Measurements from ENCODE around the gene TMEM245.

The TMEM245 gene

DNA sequence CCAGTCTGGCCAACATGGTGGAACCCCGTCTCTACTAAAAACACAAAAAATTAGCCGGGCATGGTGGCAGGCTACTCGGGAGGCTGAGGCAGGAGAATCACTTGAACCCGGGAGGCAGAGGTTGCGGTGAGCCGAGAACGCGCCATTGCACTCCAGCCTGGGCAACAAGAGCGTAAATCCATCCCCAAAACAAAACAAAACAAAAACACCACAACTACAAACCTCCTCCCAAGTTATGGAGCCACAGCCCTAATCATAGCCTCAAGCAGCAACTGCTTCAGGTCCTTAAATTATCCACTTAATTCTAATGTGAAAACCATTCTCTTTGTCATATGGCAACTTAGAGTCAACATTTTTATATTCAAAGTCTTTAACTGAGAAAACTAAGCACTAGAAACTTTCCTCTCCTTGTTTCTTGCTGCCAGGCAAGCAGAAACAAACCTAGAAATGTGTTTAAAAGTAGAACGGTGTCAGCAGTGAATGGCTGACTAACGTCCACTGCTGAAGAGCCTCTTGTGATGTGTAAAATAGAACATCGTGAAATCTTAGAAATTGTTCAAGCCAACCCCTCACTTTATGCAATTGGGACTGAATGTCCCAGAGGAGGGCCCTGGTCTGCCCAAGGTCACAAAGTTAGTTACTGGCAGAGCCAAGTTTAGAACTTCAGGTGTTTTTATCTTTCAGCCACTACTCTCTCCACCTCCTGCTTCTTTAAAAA lies 5.7 kb downstream of the TMEM245 start (continued):
- TF ChIP-seq REST (tag by site-specific recombination; IDR thresholded peaks at IDR 0.05) (no peak), RBAK (tag by site-specific recombination; IDR thresholded peaks at IDR 0.05) (no peak), FEZF1 (tag by site-specific recombination; IDR thresholded peaks at IDR 0.05) (no peak), ZNF423 (tag by site-specific recombination; IDR thresholded peaks at IDR 0.05) (no peak), ZNF366 (tag by site-specific recombination; conservative IDR thresholded peaks at IDR 0.05) (no peak), PRDM1 (tag by site-specific recombination; IDR thresholded peaks at IDR 0.05) (no peak), ZNF707 (tag by site-specific recombination; IDR thresholded peaks at IDR 0.05) (no peak), PRDM6 (tag by site-specific recombination; IDR thresholded peaks at IDR 0.05) (peak; percentile 89), ZNF645 (tag by site-specific recombination; IDR thresholded peaks at IDR 0.05) (no peak), ZNF266 (tag by site-specific recombination; IDR thresholded peaks at IDR 0.05; ENCODE audit: low read depth) (no peak), ZNF155 (tag by site-specific recombination; IDR thresholded peaks at IDR 0.05) (no peak), KLF17 (tag by site-specific recombination; IDR thresholded peaks at IDR 0.05) (peak; percentile 39; the same call in 1 of the 2 replicates), ZNF157 (tag by site-specific recombination; IDR thresholded peaks at IDR 0.05) (no peak), ZNF184 (tag by site-specific recombination; IDR thresholded peaks at IDR 0.05) (no peak)
- TF ChIP-seq, protein P1, sequence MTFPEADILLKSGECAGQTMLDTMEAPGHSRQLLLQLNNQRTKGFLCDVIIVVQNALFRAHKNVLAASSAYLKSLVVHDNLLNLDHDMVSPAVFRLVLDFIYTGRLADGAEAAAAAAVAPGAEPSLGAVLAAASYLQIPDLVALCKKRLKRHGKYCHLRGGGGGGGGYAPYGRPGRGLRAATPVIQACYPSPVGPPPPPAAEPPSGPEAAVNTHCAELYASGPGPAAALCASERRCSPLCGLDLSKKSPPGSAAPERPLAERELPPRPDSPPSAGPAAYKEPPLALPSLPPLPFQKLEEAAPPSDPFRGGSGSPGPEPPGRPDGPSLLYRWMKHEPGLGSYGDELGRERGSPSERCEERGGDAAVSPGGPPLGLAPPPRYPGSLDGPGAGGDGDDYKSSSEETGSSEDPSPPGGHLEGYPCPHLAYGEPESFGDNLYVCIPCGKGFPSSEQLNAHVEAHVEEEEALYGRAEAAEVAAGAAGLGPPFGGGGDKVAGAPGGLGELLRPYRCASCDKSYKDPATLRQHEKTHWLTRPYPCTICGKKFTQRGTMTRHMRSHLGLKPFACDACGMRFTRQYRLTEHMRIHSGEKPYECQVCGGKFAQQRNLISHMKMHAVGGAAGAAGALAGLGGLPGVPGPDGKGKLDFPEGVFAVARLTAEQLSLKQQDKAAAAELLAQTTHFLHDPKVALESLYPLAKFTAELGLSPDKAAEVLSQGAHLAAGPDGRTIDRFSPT (tag by site-specific recombination; IDR thresholded peaks at IDR 0.05), result no peak
- TF ChIP-seq, protein P2, sequence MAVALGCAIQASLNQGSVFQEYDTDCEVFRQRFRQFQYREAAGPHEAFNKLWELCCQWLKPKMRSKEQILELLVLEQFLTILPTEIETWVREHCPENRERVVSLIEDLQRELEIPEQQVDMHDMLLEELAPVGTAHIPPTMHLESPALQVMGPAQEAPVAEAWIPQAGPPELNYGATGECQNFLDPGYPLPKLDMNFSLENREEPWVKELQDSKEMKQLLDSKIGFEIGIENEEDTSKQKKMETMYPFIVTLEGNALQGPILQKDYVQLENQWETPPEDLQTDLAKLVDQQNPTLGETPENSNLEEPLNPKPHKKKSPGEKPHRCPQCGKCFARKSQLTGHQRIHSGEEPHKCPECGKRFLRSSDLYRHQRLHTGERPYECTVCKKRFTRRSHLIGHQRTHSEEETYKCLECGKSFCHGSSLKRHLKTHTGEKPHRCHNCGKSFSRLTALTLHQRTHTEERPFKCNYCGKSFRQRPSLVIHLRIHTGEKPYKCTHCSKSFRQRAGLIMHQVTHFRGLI (tag by site-specific recombination; IDR thresholded peaks at IDR 0.05), result no peak
